ENCODE results near the gene HSF2BP. TPM values are rescaled to one million over a fixed set of nuclear protein-coding genes. Genes with fewer than 3 reads are reported as not detected.

Gene HSF2BP
- total and polyA plus RNA-seq, 2 of the 8 experiments (the other 6 are each of a cell fraction or from before 2014, with no cell fraction given), result 0.51 to 0.93 TPM

- peaks cover 0 to 6% (median 2%) of the 10 kb centered on the region in 4 experiments; a peak in 5 of 7 replicates for H3K4me1 ChIP-seq (replicated peaks in 1 of 4; ENCODE audit: control insufficient read depth in 3 of 4, insufficient read depth in 4 of 4, low read length in 3 of 4)
- no peak overlapping the region for H3K14ac ChIP-seq (ENCODE audit: insufficient read length)
- peaks cover 0 to 8% of the 10 kb centered on the region in 2 experiments for H4K20me1 ChIP-seq (replicated peaks in 1 of 2; ENCODE audit: control insufficient read depth in 1 of 2, insufficient read depth in 2 of 2, low read length in 2 of 2)
- no peak overlapping the region for H2BK20ac ChIP-seq (ENCODE audit: low read length)
- ChIA-PET POLR2A (ENCODE audit: partially characterized antibody) (interaction anchor here (0.9 to 1.1 kb wide), 2 partner anchors 62 to 70 kb away, joined by 3 read pairs; no protein-coding TSS in a partner anchor), CTCF (ENCODE audit: partially characterized antibody) (no interaction called here)
- H3K9me3 ChIP-seq (ENCODE audit: insufficient read depth in 2 of 2, low read depth in 1 of 2, low read length in 1 of 2), result peaks cover 0 to 5% of the 10 kb centered on the region in 2 experiments; a peak in 1 of 4 replicates
- peaks cover 3 to 14% (median 7%) of the 10 kb centered on the region in 4 experiments; a peak in 6 of 8 replicates for H3K36me3 ChIP-seq (ENCODE audit: control insufficient read depth in 2 of 4, insufficient read depth in 4 of 4, low read length in 3 of 4)
- DNase-seq (ENCODE audit: low read depth in 1 of 2, low spot score in 2 of 2), result no peak
- no peaks in the 10 kb centered on the region for H3K23me2 ChIP-seq (ENCODE audit: low read depth, low read length)
- H2BK15ac ChIP-seq (ENCODE audit: low read length), result no peak overlapping the region
- H3K79me2 ChIP-seq (ENCODE audit: control insufficient read depth in 1 of 2, insufficient read depth in 2 of 2, low read length in 2 of 2), result peaks cover 19 to 37% of the 10 kb centered on the region in 2 experiments
- peaks cover 11% of the 10 kb centered on the region; the same call in 1 of the 2 replicates for H3K79me1 ChIP-seq (ENCODE audit: low read depth, low read length)
- no peak overlapping the region for H3K4ac ChIP-seq (replicated peaks; ENCODE audit: insufficient read length, low read depth, low read length)
- H3K56ac ChIP-seq (replicated peaks; ENCODE audit: insufficient read length, low read depth, low read length), result no peak overlapping the region
- H3K18ac ChIP-seq (ENCODE audit: extremely low read depth, low read length), result no peak overlapping the region
- H2AK5ac ChIP-seq (ENCODE audit: low read depth, low read length), result no peak overlapping the region
- H4K8ac ChIP-seq (ENCODE audit: extremely low read depth, insufficient read depth, low read length), result peak overlapping the region; percentile 96
- no peak overlapping the region; a peak in 1 of 7 replicates for H3K9ac ChIP-seq (replicated peaks in 1 of 4; ENCODE audit: extremely low read depth in 1 of 4, low read depth in 3 of 4, low read length in 3 of 4)
- FAIRE-seq, result no peak
- no peak overlapping the region for H3K4me2 ChIP-seq (ENCODE audit: insufficient read depth in 1 of 2, low read depth in 2 of 2, low read length in 2 of 2)
- H3K4me3 ChIP-seq (ENCODE audit: extremely low read depth in 1 of 4, insufficient read depth in 2 of 4, low read depth in 3 of 4, low read length in 4 of 4), result no peak overlapping the region
- no peak overlapping the region for H4K91ac ChIP-seq (replicated peaks; ENCODE audit: insufficient read length, low read length)
- H3K27ac ChIP-seq (ENCODE audit: low read depth, low read length), result no peak overlapping the region
- no peak overlapping the region for H2AFZ ChIP-seq (ENCODE audit: low read length)
- no peak overlapping the region for H2BK12ac ChIP-seq (ENCODE audit: low read depth, low read length)
- WGBS, 2 experiments (ENCODE audit: extremely low coverage in 1 of 2, insufficient coverage in 1 of 2, insufficient read length in 1 of 2, insufficient replicate concordance in 2 of 2, low coverage in 1 of 2, low lambda C conversion rate in 2 of 2, missing lambda C conversion rate in 1 of 2), result 96% methylated on average over 34 of the region's 48 CpGs; no CpG with 5 or more reads in 1 of the 2 experiments
- H3K23ac ChIP-seq (ENCODE audit: insufficient read length), result no peak overlapping the region
- H2BK5ac ChIP-seq (ENCODE audit: low read depth, low read length), result no peak overlapping the region
- peaks cover 0 to 5% (median 2%) of the 10 kb centered on the region in 4 experiments; a peak in 3 of 7 replicates for H3K27me3 ChIP-seq (replicated peaks in 1 of 4; ENCODE audit: control insufficient read depth in 3 of 4, extremely low read depth in 1 of 4, insufficient read depth in 3 of 4, low read length in 3 of 4)
- no peak overlapping the region for H2BK120ac ChIP-seq (replicated peaks; ENCODE audit: low read depth, low read length)
- no peak overlapping the region for H4K5ac ChIP-seq (ENCODE audit: insufficient read length, low read depth, low read length)
- TF ChIP-seq SIN3A (conservative IDR thresholded peaks at IDR 0.05 in 1 of 2, IDR thresholded peaks at IDR 0.05 in 1 of 2; ENCODE audit: low read depth in 1 of 2, low read length in 2 of 2) (no peak), KDM1A (IDR thresholded peaks at IDR 0.05; ENCODE audit: borderline replicate concordance, low read length) (no peak), SIX5 (IDR thresholded peaks at IDR 0.05; ENCODE audit: low read depth, low read length) (no peak), YY1 (IDR thresholded peaks at IDR 0.05; ENCODE audit: low read depth, low read length) (no peak), ASH2L (IDR thresholded peaks at IDR 0.05; ENCODE audit: low read length) (no peak), BACH1 (IDR thresholded peaks at IDR 0.05; ENCODE audit: low read length) (no peak)
Measured at GRCh38 chr21:43658088-43658741, 1.1 kb downstream of the HSF2BP start.
